ENCODE results near the gene COL15A1. TPM values are rescaled to one million over a fixed set of nuclear protein-coding genes. Genes with fewer than 3 reads are reported as not detected.
A peak's percentile ranks its signal among the peaks of the same experiment; 100 is the strongest.

COL15A1 gene
- total RNA-seq, 1 experiment from 2014 or later = not detected

DNA sequence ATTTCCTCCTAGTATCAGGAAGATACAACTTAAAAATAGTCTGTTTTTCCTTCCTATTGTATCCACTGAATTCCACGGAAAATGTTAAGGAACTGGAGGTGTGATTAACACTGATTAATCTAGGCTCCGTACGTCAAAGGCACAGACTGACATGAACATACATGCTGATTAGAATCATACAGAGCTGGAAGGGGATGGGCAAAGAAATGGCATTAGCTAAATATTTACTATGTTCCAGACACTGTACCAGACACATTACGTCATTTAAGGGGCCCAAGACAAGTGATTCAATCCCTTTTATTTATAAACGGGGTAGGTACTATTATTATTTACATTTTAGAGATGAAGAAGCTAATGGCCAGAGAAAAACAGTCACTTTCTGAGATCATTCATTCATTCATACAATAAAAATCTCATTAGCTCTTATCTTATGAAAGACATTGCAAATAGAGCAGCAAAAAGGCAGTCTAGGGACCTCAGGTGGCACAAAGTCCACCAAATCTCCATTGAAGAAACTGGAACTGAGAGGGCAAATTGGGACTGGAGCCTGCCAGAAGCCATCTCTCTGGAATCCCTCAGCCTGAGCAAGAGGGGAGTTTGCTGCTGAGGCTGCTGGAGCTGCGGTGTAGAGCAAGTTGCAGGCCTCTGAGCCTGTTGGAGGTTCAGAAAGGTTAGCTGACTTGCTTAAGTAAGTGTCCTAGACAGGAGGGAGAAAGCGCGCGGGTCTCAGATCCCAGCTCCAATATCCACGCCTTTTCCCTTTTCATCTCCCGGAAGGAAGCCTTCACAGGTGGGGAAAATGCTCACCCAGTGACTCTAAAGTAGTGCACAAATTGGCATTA lies 159.6 kb downstream of the COL15A1 start:
- no TSS peak for BruUV-seq (replicated peaks)
- TF ChIP-seq, protein P1, sequence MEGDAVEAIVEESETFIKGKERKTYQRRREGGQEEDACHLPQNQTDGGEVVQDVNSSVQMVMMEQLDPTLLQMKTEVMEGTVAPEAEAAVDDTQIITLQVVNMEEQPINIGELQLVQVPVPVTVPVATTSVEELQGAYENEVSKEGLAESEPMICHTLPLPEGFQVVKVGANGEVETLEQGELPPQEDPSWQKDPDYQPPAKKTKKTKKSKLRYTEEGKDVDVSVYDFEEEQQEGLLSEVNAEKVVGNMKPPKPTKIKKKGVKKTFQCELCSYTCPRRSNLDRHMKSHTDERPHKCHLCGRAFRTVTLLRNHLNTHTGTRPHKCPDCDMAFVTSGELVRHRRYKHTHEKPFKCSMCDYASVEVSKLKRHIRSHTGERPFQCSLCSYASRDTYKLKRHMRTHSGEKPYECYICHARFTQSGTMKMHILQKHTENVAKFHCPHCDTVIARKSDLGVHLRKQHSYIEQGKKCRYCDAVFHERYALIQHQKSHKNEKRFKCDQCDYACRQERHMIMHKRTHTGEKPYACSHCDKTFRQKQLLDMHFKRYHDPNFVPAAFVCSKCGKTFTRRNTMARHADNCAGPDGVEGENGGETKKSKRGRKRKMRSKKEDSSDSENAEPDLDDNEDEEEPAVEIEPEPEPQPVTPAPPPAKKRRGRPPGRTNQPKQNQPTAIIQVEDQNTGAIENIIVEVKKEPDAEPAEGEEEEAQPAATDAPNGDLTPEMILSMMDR (IDR thresholded peaks at IDR 0.05; ENCODE audit: unreplicated experiment) = no peak
- peak overlapping the region; percentile 88 for H3K27ac Mint-ChIP-seq (ENCODE audit: low read depth, unreplicated experiment)
- no peak for DNase-seq (ENCODE audit: unreplicated experiment)
- ChIA-PET CTCF (interaction anchor here (0.6 to 4.0 kb wide), 21 partner anchors 10 to 1179 kb away, joined by 3 to 24 read pairs (median 3); no protein-coding TSS in a partner anchor), POLR2A (interaction anchor here (0.6 to 3.4 kb wide), 10 partner anchors 9 to 875 kb away, joined by 3 to 20 read pairs (median 4); partner anchors contain the start of genes ALG2 and SEC61B)
- no peaks in the 10 kb centered on the region for H3K27me3 Mint-ChIP-seq (ENCODE audit: insufficient read depth, unreplicated experiment)
- no peaks in the 10 kb centered on the region for H3K36me3 Mint-ChIP-seq (ENCODE audit: insufficient read depth, unreplicated experiment)
- H3K4me1 Mint-ChIP-seq (ENCODE audit: insufficient read depth, unreplicated experiment) = peaks cover 36% of the 10 kb centered on the region
- intact Hi-C loops (cut with micrococcal nuclease) = no loop called here
- peak overlapping the region; percentile 91 for H3K4me3 Mint-ChIP-seq (ENCODE audit: unreplicated experiment)
- no peaks in the 10 kb centered on the region for H3K9me3 Mint-ChIP-seq (ENCODE audit: unreplicated experiment)

DNA sequence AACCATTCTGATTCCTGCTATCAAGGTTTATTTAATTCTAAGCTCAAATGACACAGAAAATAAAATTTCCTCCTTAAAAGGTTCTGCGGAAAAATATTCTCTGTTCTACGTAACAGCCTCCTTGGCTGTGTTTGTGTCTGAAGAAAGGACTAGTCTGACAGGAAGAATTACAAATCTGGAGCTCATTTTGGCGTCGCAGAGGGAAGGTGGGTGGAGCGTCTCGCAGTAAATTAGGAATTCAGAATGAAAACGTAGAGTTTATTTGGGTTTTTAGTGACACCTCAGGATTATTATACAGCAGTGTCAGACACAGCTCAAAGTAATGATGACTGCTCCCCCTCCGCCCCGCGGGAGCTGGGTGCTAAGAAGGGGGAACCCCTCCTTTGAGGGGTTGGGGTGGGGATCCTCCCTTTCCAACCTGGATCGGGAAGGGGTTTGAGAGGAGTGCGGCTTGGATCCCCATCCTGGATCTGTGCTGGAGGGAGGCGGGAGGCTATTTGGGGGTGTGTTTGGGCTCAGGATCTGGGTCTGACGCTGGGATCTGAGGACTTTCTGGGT lies 160.3 kb downstream of the COL15A1 start:
- intact Hi-C loops (cut with micrococcal nuclease) = no loop called here

DNA sequence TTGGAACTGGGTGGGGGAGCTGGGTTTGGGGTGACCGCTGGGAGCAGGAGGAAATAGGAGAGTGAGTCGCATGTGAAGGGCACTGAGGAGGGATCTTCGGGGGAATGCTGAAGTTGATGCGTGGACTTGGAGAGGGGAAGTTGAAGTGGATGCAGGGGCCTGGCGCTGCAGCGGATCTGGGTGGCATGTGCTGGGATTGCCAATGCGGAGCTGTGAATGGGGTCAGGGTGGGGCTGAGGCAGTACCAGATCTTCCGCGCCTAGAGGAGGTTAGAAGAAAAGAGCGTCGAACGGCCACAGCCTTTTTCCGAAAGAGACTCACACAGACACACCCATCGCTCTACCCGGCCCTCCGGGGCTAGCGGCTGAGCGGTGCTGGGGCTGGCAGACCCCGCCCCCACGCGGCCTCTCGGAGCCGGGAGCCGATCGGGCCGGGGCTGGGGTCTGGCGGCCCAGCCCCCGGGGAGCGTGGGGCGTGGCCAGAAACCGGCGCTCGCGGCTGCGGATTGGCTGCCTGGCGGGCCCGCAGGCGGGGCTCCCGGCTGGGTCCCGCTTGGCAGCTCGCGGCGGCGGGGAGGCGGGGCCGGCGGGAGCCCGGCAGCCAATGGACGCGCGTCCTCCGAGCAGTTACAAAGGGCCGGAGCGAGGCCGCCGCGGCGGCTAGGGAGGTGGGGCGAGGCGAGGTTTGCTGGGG lies 160.9 kb downstream of the COL15A1 start, which contains the start of gene TGFBR1:
TSS of gene TGFBR1 (plus strand) at position 655 of the 693 bp plus-strand sequence. CDS start 93 bp downstream, outside the sequence.
- Mint-ChIP-seq H3K9me3 (ENCODE audit: unreplicated experiment) (no peaks in the 10 kb centered on the region), H3K4me1 (ENCODE audit: insufficient read depth, unreplicated experiment) (peaks cover 45% of the 10 kb centered on the region), H3K4me3 (ENCODE audit: unreplicated experiment) (peak within 1 kb of the TSS; percentile 91), H3K36me3 (ENCODE audit: insufficient read depth, unreplicated experiment) (no peaks in the 10 kb centered on the region), H3K27me3 (ENCODE audit: insufficient read depth, unreplicated experiment) (no peaks in the 10 kb centered on the region), H3K27ac (ENCODE audit: low read depth, unreplicated experiment) (peak within 1 kb of the TSS; percentile 88)
- DNase-seq (ENCODE audit: unreplicated experiment) = peak; percentile 89
- ChIA-PET CTCF (interaction anchor here (0.6 to 4.0 kb wide), 14 partner anchors 9 to 1276 kb away, joined by 3 to 24 read pairs (median 4); no protein-coding TSS in a partner anchor), POLR2A (interaction anchor here (0.6 to 3.4 kb wide), 12 partner anchors 9 to 1324 kb away, joined by 3 to 20 read pairs (median 4); partner anchors contain the start of genes ALG2 and SEC61B)
- TF ChIP-seq, protein P1 (IDR thresholded peaks at IDR 0.05; ENCODE audit: unreplicated experiment) = no peak
- intact Hi-C loops (cut with micrococcal nuclease) = no loop called here
- BruUV-seq (replicated peaks) = no TSS peak

More for the DNA sequence above, 160.3 kb downstream of the COL15A1 start:
- BruUV-seq (replicated peaks) = TSS peak; percentile 51
- peak overlapping the region; percentile 91 for H3K4me3 Mint-ChIP-seq (ENCODE audit: unreplicated experiment)
- H3K4me1 Mint-ChIP-seq (ENCODE audit: insufficient read depth, unreplicated experiment) = peaks cover 39% of the 10 kb centered on the region
- POLR2A ChIA-PET = interaction anchor here (0.6 to 3.4 kb wide), 9 partner anchors 9 to 874 kb away, joined by 3 to 20 read pairs (median 4); partner anchors contain the start of genes ALG2 and SEC61B
- H3K27me3 Mint-ChIP-seq (ENCODE audit: insufficient read depth, unreplicated experiment) = no peaks in the 10 kb centered on the region
- no peaks in the 10 kb centered on the region for H3K9me3 Mint-ChIP-seq (ENCODE audit: unreplicated experiment)
- no peaks in the 10 kb centered on the region for H3K36me3 Mint-ChIP-seq (ENCODE audit: insufficient read depth, unreplicated experiment)
- DNase-seq (ENCODE audit: unreplicated experiment) = no peak
- TF ChIP-seq, protein P1 (IDR thresholded peaks at IDR 0.05; ENCODE audit: unreplicated experiment) = no peak
- CTCF ChIA-PET = interaction anchor here (0.6 to 4.0 kb wide), 24 partner anchors 9 to 1276 kb away, joined by 3 to 24 read pairs (median 3); no protein-coding TSS in a partner anchor
- H3K27ac Mint-ChIP-seq (ENCODE audit: low read depth, unreplicated experiment) = peak overlapping the region; percentile 88

Data from MCF 10A (cell line).